GDM1 (cell line): ENCODE results near the gene SSR2.

Source experiments
- DNase-seq: peaks from one replicate; lab custom pipeline; 2025; lab: John Stamatoyannopoulos, UW

Gene SSR2

GRCh38 chr1:156020293-156021092 lies at the start of gene SSR2:
TSS of gene SSR2 (minus strand) at chr1:156020951. CDS start at chr1:156020167, 784 bp downstream.
- DNase-seq: peak; percentile 76

GRCh38 chr1:156070548-156070947 lies 49.8 kb upstream of the SSR2 start:
- no peak for DNase-seq

GRCh38 chr1:156069490-156070455 lies 49.0 kb upstream of the SSR2 start:
- DNase-seq: no peak

- no peak for DNase-seq
Measured at GRCh38 chr1:156067262-156067661, 46.5 kb upstream of the SSR2 start.

DNA sequence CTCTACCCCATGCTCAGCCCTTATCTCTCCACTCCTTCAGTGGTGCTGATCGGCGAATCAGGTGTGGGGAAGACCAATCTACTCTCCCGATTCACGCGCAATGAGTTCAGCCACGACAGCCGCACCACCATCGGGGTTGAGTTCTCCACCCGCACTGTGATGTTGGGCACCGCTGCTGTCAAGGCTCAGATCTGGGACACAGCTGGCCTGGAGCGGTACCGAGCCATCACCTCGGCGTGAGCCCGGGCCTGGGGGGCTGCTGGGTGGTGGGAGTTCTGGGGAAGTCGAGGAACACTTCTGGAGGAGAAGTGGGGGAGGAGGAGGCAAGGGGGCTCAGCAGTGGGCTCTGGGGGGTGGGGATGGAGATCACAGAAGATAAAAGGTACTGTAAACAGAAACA lies 45.1 kb upstream of the SSR2 start:
- DNase-seq: no peak

DNA sequence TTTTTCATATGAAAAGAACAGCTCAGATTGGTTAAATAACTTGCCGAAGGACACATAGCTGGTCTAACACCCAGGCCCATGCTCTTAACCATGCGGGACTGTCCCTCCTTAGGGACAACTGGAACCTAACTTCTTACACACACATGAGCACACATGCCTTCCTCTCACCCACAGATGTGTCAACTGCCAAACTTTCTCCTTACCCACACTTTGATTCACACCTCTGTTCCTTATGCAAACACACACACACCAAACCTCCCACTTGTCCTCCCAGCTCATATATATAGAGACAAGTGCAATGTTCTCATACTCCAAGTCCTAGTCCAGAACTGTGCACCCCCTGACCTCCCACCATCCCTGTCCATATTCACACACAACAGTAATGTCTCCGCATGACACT lies 44.5 kb upstream of the SSR2 start:
- no peak for DNase-seq

GRCh38 chr1:156064615-156065014 lies 43.9 kb upstream of the SSR2 start:
- DNase-seq: no peak

DNA sequence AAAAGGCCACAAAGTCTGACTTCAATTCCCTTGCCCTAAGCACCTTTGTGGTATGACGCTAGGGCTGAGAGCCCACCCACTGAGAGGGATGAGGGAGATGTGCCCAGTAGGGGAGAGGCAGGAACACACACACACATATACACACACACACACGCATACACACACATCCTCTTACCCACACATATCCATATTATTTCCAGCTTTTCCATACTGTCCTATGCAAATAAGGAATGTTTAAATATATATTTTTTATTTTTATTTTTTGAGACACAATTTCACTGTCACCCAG lies 43.2 kb upstream of the SSR2 start:
- no peak for DNase-seq

- no peak for DNase-seq
Measured at GRCh38 chr1:156062189-156062588, 41.4 kb upstream of the SSR2 start.

- no peak for DNase-seq
Measured at GRCh38 chr1:156060937-156061636, 40.3 kb upstream of the SSR2 start, which contains the start of gene RAB25. TSS of gene RAB25 (plus strand) at chr1:156061160. CDS start at chr1:156061401, 241 bp downstream.

DNA sequence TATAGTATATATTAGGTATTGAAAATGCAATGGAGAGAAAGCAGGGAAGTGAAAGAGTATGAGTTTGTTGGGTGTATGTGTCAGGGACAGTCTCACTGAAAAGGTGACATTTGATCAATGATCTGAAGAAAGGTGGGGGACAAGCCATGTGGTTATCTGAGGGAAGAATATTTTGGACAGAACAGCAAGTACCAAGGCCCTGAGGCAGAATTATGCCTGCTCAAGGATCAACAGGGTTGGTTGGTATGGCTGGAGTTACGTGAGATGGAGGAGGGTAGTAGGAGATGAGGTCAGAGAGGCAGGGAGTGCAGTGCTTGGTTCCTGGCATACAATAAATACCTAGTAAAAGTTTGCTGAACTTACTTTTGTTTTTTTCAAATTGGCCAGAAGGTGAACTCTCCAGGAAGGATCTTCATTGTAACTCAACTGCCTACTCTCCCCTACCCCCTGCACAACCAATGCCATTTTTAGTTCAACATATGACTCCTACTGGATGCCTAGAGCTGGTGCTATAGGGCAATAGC lies 35.6 kb upstream of the SSR2 start:
- DNase-seq: no peak

GRCh38 chr1:156055281-156056048 lies 34.7 kb upstream of the SSR2 start:
- DNase-seq: no peak

DNA sequence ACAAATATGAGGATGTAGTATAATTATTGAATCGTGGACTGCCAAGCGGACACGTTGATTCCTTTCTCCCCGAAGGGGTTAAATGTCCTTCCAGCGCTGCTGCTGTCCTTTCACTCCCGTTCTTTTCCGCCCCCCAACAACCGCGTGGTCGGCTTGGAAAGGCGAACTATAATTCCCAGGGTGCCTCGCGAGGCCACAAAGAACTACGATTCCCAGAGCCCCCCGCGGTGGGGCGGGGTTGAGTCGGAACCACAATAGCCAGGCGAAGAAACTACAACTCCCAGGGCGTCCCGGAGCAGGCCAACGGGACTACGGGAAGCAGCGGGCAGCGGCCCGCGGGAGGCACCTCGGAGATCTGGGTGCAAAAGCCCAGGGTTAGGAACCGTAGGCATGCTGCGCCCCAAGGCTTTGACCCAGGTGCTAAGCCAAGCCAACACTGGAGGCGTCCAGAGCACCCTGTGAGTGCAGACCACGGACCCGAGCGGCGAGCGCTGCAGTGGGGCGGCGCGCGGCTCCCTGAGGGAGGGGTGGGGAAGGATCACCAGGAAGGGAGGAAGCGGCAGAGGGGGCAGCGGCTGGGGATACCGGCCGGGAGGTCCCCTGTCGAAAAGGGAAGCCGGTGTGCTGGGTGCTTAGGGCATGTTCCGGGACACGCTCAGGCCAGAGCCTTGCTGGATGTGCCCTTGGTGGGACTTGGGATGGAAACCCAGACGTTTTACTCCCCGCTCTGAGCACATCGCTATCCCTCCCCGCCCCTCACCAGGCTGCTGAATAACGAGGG lies 33.9 kb upstream of the SSR2 start, which contains the start of gene LAMTOR2:
LAMTOR2 (plus strand) TSS at position 283 of the 781 bp plus-strand sequence; CDS start at position 391, 108 bp downstream.
- peak; percentile 92 for DNase-seq

GRCh38 chr1:156053768-156054499 lies 33.2 kb upstream of the SSR2 start, which contains the start of gene UBQLN4:
TSS of gene UBQLN4 (minus strand) at chr1:156053798. CDS start at chr1:156053701, 97 bp downstream.
- peak; percentile 78 for DNase-seq

DNA sequence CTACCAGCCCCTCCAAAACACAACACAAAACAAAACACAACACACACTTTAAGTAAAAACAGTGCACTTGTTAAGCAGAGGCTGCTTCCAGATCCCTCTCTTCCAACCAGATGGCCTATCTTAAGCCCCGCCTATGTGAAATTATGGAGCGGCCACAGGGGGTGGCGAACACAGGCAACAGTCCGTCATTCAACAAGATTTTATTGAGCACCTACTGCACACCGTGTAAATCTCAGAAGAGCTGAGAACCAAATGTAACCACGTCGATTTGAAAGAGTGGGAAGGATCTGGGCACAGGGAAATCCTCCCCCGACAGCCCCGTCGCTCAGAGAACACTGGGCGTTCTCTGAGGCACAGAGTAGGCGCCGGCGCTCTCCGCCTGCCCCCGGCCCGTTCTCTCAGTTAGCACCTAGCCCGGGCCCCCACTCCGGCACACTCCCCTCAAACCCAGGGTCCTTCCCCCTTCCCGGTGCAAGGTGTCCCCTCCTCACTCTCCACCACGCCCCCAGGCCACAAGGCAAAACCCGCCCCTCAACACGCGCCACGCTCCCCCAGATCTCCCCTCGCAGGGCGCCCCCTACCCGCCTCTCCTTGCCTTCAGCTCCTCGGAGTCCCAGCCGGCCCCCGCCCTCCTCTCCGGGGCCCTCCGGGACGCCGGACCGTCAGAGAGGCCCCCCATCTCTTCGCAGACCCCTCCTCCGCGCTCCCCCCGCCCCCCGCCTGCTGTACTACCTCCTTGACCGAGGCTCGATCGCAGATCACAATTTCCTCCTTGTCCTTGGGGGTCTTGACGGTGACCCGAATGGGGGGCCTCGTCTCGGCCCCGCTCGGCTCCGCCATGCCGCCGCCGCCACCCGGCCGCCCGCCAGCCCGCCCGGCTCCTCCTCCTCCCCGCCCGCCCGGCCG lies 32.4 kb upstream of the SSR2 start:
- peak; percentile 52 for DNase-seq

- no peak for DNase-seq
Measured at GRCh38 chr1:156051011-156051725, 30.4 kb upstream of the SSR2 start.

- DNase-seq: no peak
Measured at GRCh38 chr1:156050376-156050775, 29.6 kb upstream of the SSR2 start.
